H9 (cell line): ENCODE data around the gene GPR89B. TPM values are rescaled to one million over a fixed set of nuclear protein-coding genes. Genes with fewer than 3 reads are reported as not detected.

Experiments used
- DNase-seq: peaks from one replicate; pipeline ENCODE4 v3.0.0-alpha.2; 2017
- H2AFZ ChIP-seq: one replicate; pipeline ENCODE4 v1.6.1; 2013; ENCODE audit warnings: mild to moderate bottlenecking, low read length, control low read depth, moderate library complexity
- H2AK5ac ChIP-seq: 2 replicates; pipeline ENCODE4 v1.6.1; 2013; ENCODE audit warnings: low read length, control low read depth, mixed read lengths; ENCODE audit not compliant: insufficient read length
- H2BK120ac ChIP-seq: one replicate; pipeline ENCODE4 v1.6.1; 2013; ENCODE audit warnings: low read depth, mild to moderate bottlenecking, low read length, control low read depth, inconsistent platforms; ENCODE audit not compliant: poor library complexity, severe bottlenecking
- H2BK12ac ChIP-seq: 2 replicates; pipeline ENCODE4 v1.6.1; 2013; ENCODE audit warnings: low read length, control low read depth, mixed read lengths, low read depth; ENCODE audit not compliant: insufficient read length
- H2BK15ac ChIP-seq: 2 replicates; pipeline ENCODE4 v1.6.1; 2013; ENCODE audit warnings: low read depth, low read length, control low read depth
- H2BK20ac ChIP-seq: one replicate; pipeline ENCODE4 v1.6.1; 2013; ENCODE audit warnings: low read depth, mild to moderate bottlenecking, low read length, control low read depth, inconsistent platforms; ENCODE audit not compliant: poor library complexity, severe bottlenecking
- H2BK5ac ChIP-seq: 2 replicates; pipeline ENCODE4 v1.6.1; 2013; ENCODE audit warnings: low read length, control low read depth, mixed read lengths; ENCODE audit not compliant: insufficient read length
- H3K14ac ChIP-seq: 2 replicates; pipeline ENCODE4 v1.6.1; 2013; ENCODE audit warnings: low read length, control low read depth; ENCODE audit not compliant: insufficient read depth
- H3K18ac ChIP-seq: 2 replicates; pipeline ENCODE4 v1.6.1; 2013; ENCODE audit warnings: low read depth, mild to moderate bottlenecking, mixed read lengths, low read length, control low read depth; ENCODE audit not compliant: insufficient read length
- H3K23ac ChIP-seq: 2 replicates; pipeline ENCODE4 v1.6.1; 2013; ENCODE audit warnings: low read length, control low read depth, mixed read lengths, low read depth; ENCODE audit not compliant: insufficient read length
- H3K23me2 ChIP-seq: 2 replicates; pipeline ENCODE4 v1.6.1; 2013; ENCODE audit warnings: low read depth, mild to moderate bottlenecking, mixed read lengths, low read length, control low read depth; ENCODE audit not compliant: insufficient read length, poor library complexity, severe bottlenecking
- H3K27ac ChIP-seq: 2 replicates; pipeline ENCODE4 v1.5.1; 2013; ENCODE audit warnings: low read length, control low read depth, mixed read lengths, low read depth; ENCODE audit not compliant: insufficient read length
- H3K27me3 ChIP-seq: 2 replicates; pipeline ENCODE4 v1.6.1; 2013; ENCODE audit warnings: low read length, control low read depth, inconsistent platforms; ENCODE audit not compliant: insufficient read depth
- H3K4ac ChIP-seq: 2 replicates; pipeline ENCODE4 v1.6.1; 2013; ENCODE audit warnings: low read depth, mild to moderate bottlenecking, control low read depth, inconsistent platforms, low read length, moderate library complexity
- H3K4me1 ChIP-seq: 2 replicates; pipeline ENCODE4 v1.6.1; 2013; ENCODE audit warnings: low read length, control low read depth, inconsistent platforms; ENCODE audit not compliant: insufficient read depth
- H3K4me2 ChIP-seq: 2 replicates; pipeline ENCODE4 v1.6.1; 2013; ENCODE audit warnings: low read length, control low read depth, mixed read lengths; ENCODE audit not compliant: insufficient read length, insufficient read depth
- H3K56ac ChIP-seq: 2 replicates; pipeline ENCODE4 v1.6.1; 2013; ENCODE audit warnings: low read depth, mild to moderate bottlenecking, mixed read lengths, low read length, control low read depth; ENCODE audit not compliant: insufficient read length
- H3K79me1 ChIP-seq: 2 replicates; pipeline ENCODE4 v1.6.1; 2013; ENCODE audit warnings: low read depth, mild to moderate bottlenecking, moderate library complexity, low read length, control low read depth, inconsistent platforms; ENCODE audit not compliant: insufficient read depth, poor library complexity, severe bottlenecking
- H3K79me2 ChIP-seq: 2 replicates; pipeline ENCODE4 v1.6.1; 2013; ENCODE audit warnings: low read length, control low read depth, inconsistent platforms; ENCODE audit not compliant: insufficient read depth
- H3K9ac ChIP-seq: 2 replicates; pipeline ENCODE4 v1.6.1; 2013; ENCODE audit warnings: low read length, control low read depth, mixed read lengths; ENCODE audit not compliant: insufficient read length; ENCODE audit errors: extremely low read depth
- H3K9me3 ChIP-seq: one replicate; pipeline ENCODE4 v1.6.1; 2013; ENCODE audit warnings: low read depth, low read length, inconsistent platforms; ENCODE audit not compliant: control insufficient read depth
- H3T11ph ChIP-seq: one replicate; pipeline ENCODE4 v1.6.1; 2013; ENCODE audit warnings: mild to moderate bottlenecking, low read length, control low read depth, inconsistent platforms
- H4K20me1 ChIP-seq: one replicate; pipeline ENCODE4 v1.6.1; 2013; ENCODE audit not compliant: control insufficient read depth, insufficient read length, insufficient read depth
- H4K5ac ChIP-seq: 2 replicates; pipeline ENCODE4 v1.6.1; 2013; ENCODE audit warnings: low read depth, mild to moderate bottlenecking, mixed read lengths, low read length, control low read depth; ENCODE audit not compliant: insufficient read length
- H4K8ac ChIP-seq: replicated peaks from 2 replicates; pipeline ENCODE4 v1.6.1; 2013; ENCODE audit warnings: low read length, control low read depth, mixed read lengths, low read depth; ENCODE audit not compliant: insufficient read length
- H4K91ac ChIP-seq: 2 replicates; pipeline ENCODE4 v1.6.1; 2013; ENCODE audit warnings: low read depth, mild to moderate bottlenecking, moderate library complexity, mixed read lengths, low read length, control low read depth; ENCODE audit not compliant: insufficient read length
- H3K27ac Mint-ChIP-seq, 3 experiments: 2 replicates in 2 of 3; 3 replicates in 1 of 3; pipeline ENCODE4 v1.8.0; 2020 to 2021; ENCODE audit warnings: mixed read lengths in 3 of 3, mild to moderate bottlenecking in 1 of 3, moderate library complexity in 1 of 3
- H3K27me3 Mint-ChIP-seq: 2 replicates; pipeline ENCODE4 v1.8.0; 2021; ENCODE audit warnings: low read depth, mild to moderate bottlenecking, moderate library complexity, mixed read lengths
- H3K36me3 Mint-ChIP-seq, 3 experiments: 2 replicates in 2 of 3; 3 replicates in 1 of 3; pipeline ENCODE4 v1.8.0; 2020 to 2021; ENCODE audit warnings: low read depth in 3 of 3, mixed read lengths in 3 of 3; ENCODE audit not compliant: insufficient read depth in 1 of 3
- H3K4me1 Mint-ChIP-seq, 2 experiments: 2 replicates each; pipeline ENCODE4 v1.8.0; 2020; ENCODE audit warnings: mixed read lengths in 2 of 2
- H3K4me3 Mint-ChIP-seq, 2 experiments: 2 replicates in 1 of 2; 3 replicates in 1 of 2; pipeline ENCODE4 v1.8.0; 2020 to 2021; ENCODE audit warnings: mild to moderate bottlenecking in 2 of 2, mixed read lengths in 2 of 2, moderate library complexity in 1 of 2
- H3K9me3 Mint-ChIP-seq, 2 experiments: 2 replicates in 1 of 2; 3 replicates in 1 of 2; pipeline ENCODE4 v1.8.0; 2020; ENCODE audit warnings: mild to moderate bottlenecking in 2 of 2, mixed read lengths in 2 of 2, moderate library complexity in 1 of 2
- CTCF ChIP-seq: fragments of 200-600 bp; sonication (generic); conservative IDR thresholded peaks from 3 replicates; pipeline ENCODE4 v1.8.0; 2021; ENCODE audit warnings: antibody characterized with exemption, mild to moderate bottlenecking
- total RNA-seq: library from RNA; stranded (reverse); gene quantifications from 2 replicates; pipeline ENCODE4 v1.2.1, GENCODE V29; 2021

The GPR89B gene
- total RNA-seq, 1 experiment from 2014 or later: 15.1 TPM

DNA sequence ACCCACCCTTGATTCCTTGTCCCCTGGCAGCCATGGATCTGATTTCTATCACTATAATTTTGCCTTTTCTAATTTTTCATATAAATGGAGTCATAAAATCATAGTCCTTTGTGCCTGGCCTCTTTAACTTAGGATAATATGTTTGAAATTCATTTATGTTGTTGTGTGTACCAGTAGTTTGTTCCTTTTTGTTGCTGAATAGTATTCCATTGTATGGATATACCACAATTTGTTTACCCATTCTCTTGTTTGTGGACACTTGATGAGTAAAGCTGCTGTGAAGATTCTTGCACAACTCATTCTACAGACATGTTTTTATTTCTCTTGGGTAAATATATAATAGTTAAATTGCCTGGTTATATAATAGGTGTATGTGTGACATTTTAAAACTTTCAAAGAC, 48.3 kb upstream of the GPR89B start:
- Histone ChIP-seq H4K20me1 (no peaks in the 10 kb centered on the region), H3K9me3 (no peaks in the 10 kb centered on the region), H4K5ac (no peak overlapping the region), H3T11ph (no peak overlapping the region), H3K23me2 (no peaks in the 10 kb centered on the region), H4K91ac (no peak overlapping the region), H3K56ac (no peak overlapping the region), H3K27me3 (0 out of 2 replicates have a peak, but pooled peaks cover 3% of the 10 kb centered on the region), H3K4ac (no peak overlapping the region), H3K9ac (no peak overlapping the region), H2BK15ac (no peak overlapping the region), H2AFZ (no peak overlapping the region), H3K18ac (no peak overlapping the region), H2AK5ac (no peak overlapping the region), H3K14ac (no peak overlapping the region), H3K23ac (no peak overlapping the region), H3K4me1 (no peaks in the 10 kb centered on the region), H3K27ac (no peak overlapping the region), H2BK20ac (no peak overlapping the region), H3K79me2 (no peaks in the 10 kb centered on the region), H2BK12ac (no peak overlapping the region), H2BK5ac (no peak overlapping the region), H3K79me1 (no peaks in the 10 kb centered on the region), H3K4me2 (no peak overlapping the region), H2BK120ac (no peak overlapping the region), H4K8ac (no peak overlapping the region)
- H3K27ac Mint-ChIP-seq: no peak overlapping the region
- no peak overlapping the region for H3K4me3 Mint-ChIP-seq
- H3K9me3 Mint-ChIP-seq: peaks cover 10 to 12% of the 10 kb centered on the region in 2 experiments
- peaks cover 3 to 10% (median 7%) of the 10 kb centered on the region in 3 experiments; a peak in 6 of 7 replicates for H3K36me3 Mint-ChIP-seq
- no peak for DNase-seq
- no peak for TF ChIP-seq CTCF
- H3K4me1 Mint-ChIP-seq: peaks cover 6 to 10% of the 10 kb centered on the region in 2 experiments
- H3K27me3 Mint-ChIP-seq: no peaks in the 10 kb centered on the region
